Thoracic aorta (tissue), 2 donors: ENCODE data around the gene NDUFB2. TPM values are rescaled to one million over a fixed set of nuclear protein-coding genes. Genes with fewer than 3 reads are reported as not detected.
A peak's percentile ranks its signal among the peaks of the same experiment; 100 is the strongest.
"Not testable (repeated sequence)": the region's sequence is repeated elsewhere in the genome, so short reads cannot be mapped to it uniquely, and the experiment has no call there.

Experiments used
- ATAC-seq: fragments of 150-250 bp; one replicate; pipeline ENCODE4 v1.8.0; 2017; ENCODE audit warnings: low read depth; ENCODE audit not compliant: insufficient number of reproducible peaks, low FRiP score
- DNase-seq: peaks from one replicate; pipeline ENCODE4 v3.0.0-alpha.2; 2020; ENCODE audit warnings: low spot score
- H3K27ac ChIP-seq, 2 donors: fragments of 200-600 bp; sonication (generic); 1 replicate in 1 of 2; 2 replicates in 1 of 2; pipeline ENCODE4 v1.5.1; 2016; ENCODE audit warnings: mild to moderate bottlenecking in 2 of 2, moderate library complexity in 2 of 2
- H3K27me3 ChIP-seq: fragments of 200-600 bp; sonication (generic); replicated peaks from 2 replicates; pipeline ENCODE4 v1.6.0; 2016; ENCODE audit warnings: mild to moderate bottlenecking; ENCODE audit not compliant: insufficient read depth
- H3K36me3 ChIP-seq: fragments of 200-600 bp; sonication (generic); one replicate; pipeline ENCODE4 v1.5.1; 2016
- H3K4me1 ChIP-seq, 2 donors: fragments of 200-600 bp; sonication (generic); 1 replicate in 1 of 2; 2 replicates in 1 of 2; pipeline versions ENCODE4 v1.5.1 to v1.6.0; 2016; ENCODE audit warnings: low read depth in 2 of 2, mild to moderate bottlenecking in 1 of 2; ENCODE audit not compliant: control insufficient read depth in 1 of 2
- H3K4me3 ChIP-seq: fragments of 200-600 bp; sonication (generic); 2 replicates; pipeline ENCODE4 v1.5.1; 2016; ENCODE audit warnings: mild to moderate bottlenecking
- H3K9me3 ChIP-seq: fragments of 200-600 bp; sonication (generic); 2 replicates; pipeline ENCODE4 v1.5.1; 2016
- total RNA-seq, 2 donors: library from RNA; depleted of rRNA; stranded (reverse); fragments of >200 nt; gene quantifications; one replicate each; pipeline versions ENCODE4 v1.1.0 to v1.2.3, GENCODE V29; 2016
- TF ChIP-seq, protein P1 (sequence below): fragments of 200-600 bp; sonication (generic); IDR thresholded peaks from one replicate; pipeline ENCODE4 v1.5.1; 2019; ENCODE audit warnings: antibody characterized with exemption

The NDUFB2 gene
- total RNA-seq, 2 donors from 2014 or later: 84.0 to 354 TPM

DNA sequence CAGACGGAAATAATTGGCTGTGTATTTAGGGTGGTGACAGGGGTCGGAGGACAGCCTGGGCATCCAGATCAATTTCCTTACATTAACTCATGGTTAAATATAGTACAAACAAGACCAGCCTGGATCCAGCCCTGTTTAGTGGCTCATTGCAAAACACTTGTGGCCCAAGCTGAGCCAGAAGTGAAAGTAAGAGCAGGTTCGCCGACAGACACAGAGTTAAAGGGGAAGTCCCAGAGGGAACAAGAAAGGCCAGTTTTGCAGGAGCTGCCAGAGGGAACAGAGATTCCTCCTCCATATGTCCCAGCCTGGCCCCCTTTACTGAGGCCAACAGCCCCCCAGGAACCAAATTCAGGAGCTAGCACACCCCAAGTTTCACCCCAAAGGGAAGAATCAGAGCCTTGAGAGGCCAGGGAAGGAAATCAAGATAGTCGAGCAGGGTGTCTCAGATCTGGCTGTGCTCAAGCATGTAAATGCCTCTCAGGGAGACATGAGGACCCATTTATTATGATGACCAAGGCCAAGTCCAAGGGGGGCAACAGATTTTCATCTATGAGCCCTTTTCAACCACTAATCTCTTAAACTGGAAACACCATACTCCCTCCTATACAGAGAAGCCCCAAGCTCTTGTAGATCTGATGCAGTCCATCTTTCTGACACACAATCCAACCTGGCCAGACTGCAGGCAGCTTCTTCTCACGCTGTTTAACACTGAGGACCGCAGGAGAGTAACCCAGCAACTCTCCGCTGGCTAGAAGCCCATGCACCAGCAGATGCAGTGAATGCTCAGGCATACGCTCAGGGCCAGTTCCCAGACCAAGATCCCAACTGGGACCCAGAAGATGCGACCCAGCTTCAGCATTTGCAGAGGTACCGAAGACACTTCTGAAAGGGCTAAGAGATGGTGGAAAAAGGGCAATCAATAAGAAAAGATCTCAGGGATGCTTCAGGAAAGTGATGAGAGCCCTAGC lies 39.7 kb upstream of the NDUFB2 start:
- Histone ChIP-seq H3K9me3 (no peaks in the 10 kb centered on the region), H3K27me3 (no peaks in the 10 kb centered on the region), H3K27ac (no peak overlapping the region), H3K4me1 (peaks cover 0 to 6% of the 10 kb centered on the region in 2 donors), H3K4me3 (peak overlapping the region; percentile 59), H3K36me3 (no peaks in the 10 kb centered on the region)
- TF ChIP-seq, protein P1, sequence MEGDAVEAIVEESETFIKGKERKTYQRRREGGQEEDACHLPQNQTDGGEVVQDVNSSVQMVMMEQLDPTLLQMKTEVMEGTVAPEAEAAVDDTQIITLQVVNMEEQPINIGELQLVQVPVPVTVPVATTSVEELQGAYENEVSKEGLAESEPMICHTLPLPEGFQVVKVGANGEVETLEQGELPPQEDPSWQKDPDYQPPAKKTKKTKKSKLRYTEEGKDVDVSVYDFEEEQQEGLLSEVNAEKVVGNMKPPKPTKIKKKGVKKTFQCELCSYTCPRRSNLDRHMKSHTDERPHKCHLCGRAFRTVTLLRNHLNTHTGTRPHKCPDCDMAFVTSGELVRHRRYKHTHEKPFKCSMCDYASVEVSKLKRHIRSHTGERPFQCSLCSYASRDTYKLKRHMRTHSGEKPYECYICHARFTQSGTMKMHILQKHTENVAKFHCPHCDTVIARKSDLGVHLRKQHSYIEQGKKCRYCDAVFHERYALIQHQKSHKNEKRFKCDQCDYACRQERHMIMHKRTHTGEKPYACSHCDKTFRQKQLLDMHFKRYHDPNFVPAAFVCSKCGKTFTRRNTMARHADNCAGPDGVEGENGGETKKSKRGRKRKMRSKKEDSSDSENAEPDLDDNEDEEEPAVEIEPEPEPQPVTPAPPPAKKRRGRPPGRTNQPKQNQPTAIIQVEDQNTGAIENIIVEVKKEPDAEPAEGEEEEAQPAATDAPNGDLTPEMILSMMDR: no peak
- peak; percentile 42 for ATAC-seq
- no peak for DNase-seq

DNA sequence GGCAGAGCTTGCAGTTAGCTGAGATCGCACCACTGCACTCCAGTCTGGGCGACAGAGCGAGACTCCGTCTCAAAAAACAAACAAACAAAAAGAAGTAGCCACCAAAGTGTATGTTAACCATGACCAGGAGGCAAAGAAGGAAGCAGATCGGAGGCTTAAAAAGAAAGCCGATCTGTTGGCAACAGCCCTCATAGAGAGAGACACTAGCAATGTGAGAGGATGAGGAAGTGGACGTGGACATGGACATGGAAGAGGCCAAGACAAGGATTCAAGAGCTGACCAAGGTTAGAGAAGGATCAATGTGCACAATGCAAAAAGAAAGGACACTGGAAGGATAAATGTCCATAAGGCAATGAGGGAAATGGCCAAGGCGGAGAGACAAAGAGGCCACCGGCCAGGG lies 38.6 kb upstream of the NDUFB2 start:
- DNase-seq: no peak
- H3K4me3 ChIP-seq: no peak overlapping the region
- no peak overlapping the region for H3K27ac ChIP-seq
- H3K27me3 ChIP-seq: no peaks in the 10 kb centered on the region
- H3K9me3 ChIP-seq: no peaks in the 10 kb centered on the region
- no peak for ATAC-seq
- H3K4me1 ChIP-seq: peaks cover 0 to 6% of the 10 kb centered on the region in 2 donors
- TF ChIP-seq, protein P1: no peak
- no peaks in the 10 kb centered on the region for H3K36me3 ChIP-seq

DNA sequence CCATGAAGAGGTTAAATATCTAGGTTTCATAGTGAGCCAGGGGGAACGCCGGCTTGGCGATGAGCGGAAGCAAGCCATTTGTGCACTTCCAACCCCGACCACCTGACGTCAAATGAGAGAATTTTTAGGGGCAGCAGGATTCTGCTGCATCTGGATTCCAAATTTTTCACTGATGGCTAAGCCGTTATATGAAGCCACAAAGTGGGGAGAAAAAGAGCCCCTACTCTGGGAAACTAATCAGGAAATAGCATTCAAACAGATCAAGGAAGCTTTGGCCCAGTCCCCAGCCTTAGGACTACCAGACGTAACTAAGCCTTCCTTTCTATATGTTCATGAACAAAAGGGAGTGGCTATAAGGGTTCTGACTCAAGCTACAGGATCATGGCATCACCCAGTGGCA lies 36.7 kb upstream of the NDUFB2 start:
- no peak overlapping the region for H3K4me3 ChIP-seq
- peaks cover 0 to 6% of the 10 kb centered on the region in 2 donors for H3K4me1 ChIP-seq
- ATAC-seq (no peak), DNase-seq (no peak)
- H3K9me3 ChIP-seq: no peaks in the 10 kb centered on the region
- no peak overlapping the region for H3K27ac ChIP-seq
- TF ChIP-seq, protein P1: no peak
- H3K36me3 ChIP-seq: no peaks in the 10 kb centered on the region
- no peaks in the 10 kb centered on the region for H3K27me3 ChIP-seq

DNA sequence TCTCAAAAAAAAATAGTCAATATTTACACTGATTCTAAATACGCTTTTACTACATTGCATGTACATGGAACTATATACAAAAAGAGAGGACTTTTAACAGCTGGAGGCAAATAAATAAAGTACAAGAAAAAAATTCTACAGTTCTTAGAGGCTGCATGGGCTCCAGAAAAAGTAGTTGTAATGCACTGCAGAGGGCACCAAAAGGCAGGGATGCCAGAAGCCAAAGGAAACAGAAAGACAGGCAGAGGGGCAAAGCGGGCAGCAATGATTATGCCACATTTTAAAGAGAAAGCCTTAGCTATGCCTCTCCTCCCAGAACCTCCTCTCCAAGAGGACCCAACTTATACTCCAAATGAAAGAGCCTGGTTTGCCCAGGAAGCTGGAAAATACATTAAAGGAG lies 35.4 kb upstream of the NDUFB2 start:
- Histone ChIP-seq H3K4me1 (peaks cover 0 to 6% of the 10 kb centered on the region in 2 donors), H3K27me3 (no peaks in the 10 kb centered on the region), H3K36me3 (no peaks in the 10 kb centered on the region), H3K27ac (no peak overlapping the region), H3K4me3 (no peak overlapping the region), H3K9me3 (no peaks in the 10 kb centered on the region)
- TF ChIP-seq, protein P1: no peak
- DNase-seq: no peak
- no peak for ATAC-seq

DNA sequence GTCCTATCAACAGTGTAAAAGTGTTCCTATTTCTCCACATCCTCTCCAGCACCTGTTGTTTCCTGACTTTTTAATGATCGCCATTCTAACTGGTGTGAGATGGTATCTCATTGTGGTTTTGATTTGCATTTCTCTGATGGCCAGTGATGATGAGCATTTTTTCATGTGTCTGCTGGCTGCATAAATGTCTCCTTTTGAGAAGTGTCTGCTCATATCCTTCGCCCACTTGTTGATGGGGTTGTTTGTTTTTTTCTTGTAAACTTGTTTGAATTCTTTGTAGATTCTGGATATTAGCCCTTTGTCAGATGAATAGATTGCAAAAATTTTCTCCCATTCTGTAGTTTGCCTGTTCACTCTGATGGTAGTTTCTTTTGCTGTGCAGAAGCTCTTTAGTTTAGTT lies 33.6 kb upstream of the NDUFB2 start:
- H3K36me3 ChIP-seq, H3K4me1 ChIP-seq, H3K4me3 ChIP-seq, DNase-seq, H3K27me3 ChIP-seq, H3K9me3 ChIP-seq, ATAC-seq, H3K27ac ChIP-seq: not testable (repeated sequence)
